Calu3 (cell line): ENCODE data around the gene LCAT. TPM values are rescaled to one million over a fixed set of nuclear protein-coding genes. Genes with fewer than 3 reads are reported as not detected.

Source experiments
- BruUV-seq: library from RNA; stranded (reverse); fragments of 400-500 nt; replicated peaks from 2 replicates; lab custom pipeline; 2021; lab: Mats Ljungman, UMichigan
- CTCF ChIA-PET: fragments of 300-600 bp; sonication (Branson Sonifier 250); formaldehyde crosslinking; loops from one replicate; lab custom pipeline; 2022; ENCODE audit warnings: antibody characterized with exemption; lab: Charles Lee
- DNase-seq: peaks from one replicate; pipeline ENCODE4 v3.0.0; 2022
- H3K27ac Mint-ChIP-seq: one replicate; pipeline ENCODE4 v1.8.0; 2022; ENCODE audit warnings: mixed read lengths; ENCODE audit not compliant: unreplicated experiment
- H3K27me3 Mint-ChIP-seq: one replicate; pipeline ENCODE4 v1.8.0; 2022; ENCODE audit warnings: mixed read lengths; ENCODE audit not compliant: unreplicated experiment
- H3K36me3 Mint-ChIP-seq: one replicate; pipeline ENCODE4 v1.8.0; 2022; ENCODE audit warnings: mild to moderate bottlenecking, moderate library complexity, mixed read lengths; ENCODE audit not compliant: insufficient read depth, unreplicated experiment
- H3K4me1 Mint-ChIP-seq: one replicate; pipeline ENCODE4 v1.8.0; 2022; ENCODE audit warnings: mild to moderate bottlenecking, low read depth, mixed read lengths; ENCODE audit not compliant: unreplicated experiment
- H3K4me3 Mint-ChIP-seq: one replicate; pipeline ENCODE4 v1.8.0; 2022; ENCODE audit warnings: mild to moderate bottlenecking, low read depth, moderate library complexity, mixed read lengths; ENCODE audit not compliant: unreplicated experiment
- H3K9me3 Mint-ChIP-seq: one replicate; pipeline ENCODE4 v1.8.0; 2022; ENCODE audit warnings: low read depth, mixed read lengths; ENCODE audit not compliant: unreplicated experiment
- CTCF ChIP-seq: fragments of 200-600 bp; IDR thresholded peaks from one replicate; pipeline ENCODE4 v1.8.0; 2022; ENCODE audit warnings: antibody characterized with exemption; ENCODE audit not compliant: unreplicated experiment
- intact Hi-C: fragments of 100-400 bp; cut with micrococcal nuclease; formaldehyde crosslinking; loops from one replicate; pipeline ENCODE4 v1.10.0; 2022; ENCODE audit not compliant: unreplicated experiment
- total RNA-seq: library from RNA; stranded (reverse); gene quantifications from 2 replicates; pipeline ENCODE4 v1.2.3, GENCODE V29; 2022

The LCAT gene
- total RNA-seq, 1 experiment from 2014 or later, result 14.7 TPM

GRCh38 chr16:67990018-67990386, 46.1 kb upstream of the LCAT start:
- CTCF ChIA-PET, result no interaction called here
- BruUV-seq, result no TSS peak
- Mint-ChIP-seq H3K4me1 (peaks cover 9% of the 10 kb centered on the region), H3K27ac (no peak overlapping the region), H3K36me3 (no peaks in the 10 kb centered on the region), H3K27me3 (peaks cover 34% of the 10 kb centered on the region), H3K4me3 (no peak overlapping the region), H3K9me3 (no peaks in the 10 kb centered on the region)
- DNase-seq, result no peak
- intact Hi-C loops, result loop anchor here (10.0 kb wide), 1 partner anchor 235 kb away; no protein-coding TSS in a partner anchor
- no peak for TF ChIP-seq CTCF

- no peaks in the 10 kb centered on the region for H3K36me3 Mint-ChIP-seq
- intact Hi-C loops, result loop anchor here (10.0 kb wide), 1 partner anchor 235 kb away; no protein-coding TSS in a partner anchor
Measured at GRCh38 chr16:67989322-67990017, 45.5 kb upstream of the LCAT start.

GRCh38 chr16:67988675-67989074, 44.8 kb upstream of the LCAT start:
- no peak overlapping the region for H3K4me3 Mint-ChIP-seq
- CTCF ChIA-PET, result no interaction called here
- H3K27me3 Mint-ChIP-seq, result peaks cover 34% of the 10 kb centered on the region
- no peak for TF ChIP-seq CTCF
- no peak overlapping the region for H3K27ac Mint-ChIP-seq
- BruUV-seq, result no TSS peak
- no peaks in the 10 kb centered on the region for H3K9me3 Mint-ChIP-seq
- no peak for DNase-seq
- intact Hi-C loops, result no loop called here
- H3K36me3 Mint-ChIP-seq, result no peaks in the 10 kb centered on the region
- peaks cover 11% of the 10 kb centered on the region for H3K4me1 Mint-ChIP-seq

More at GRCh38 chr16:67989322-67990017, 45.5 kb upstream of the LCAT start:
- TF ChIP-seq CTCF, result no peak
- Mint-ChIP-seq H3K4me3 (no peak overlapping the region), H3K9me3 (no peaks in the 10 kb centered on the region), H3K27me3 (peaks cover 34% of the 10 kb centered on the region), H3K27ac (no peak overlapping the region), H3K4me1 (peaks cover 13% of the 10 kb centered on the region)
- DNase-seq, result no peak
- no TSS peak for BruUV-seq
- CTCF ChIA-PET, result no interaction called here

GRCh38 chr16:67987460-67988160, 43.7 kb upstream of the LCAT start:
- Mint-ChIP-seq H3K4me3 (no peak overlapping the region), H3K27ac (no peak overlapping the region), H3K4me1 (peaks cover 7% of the 10 kb centered on the region), H3K27me3 (peaks cover 39% of the 10 kb centered on the region), H3K9me3 (no peaks in the 10 kb centered on the region), H3K36me3 (no peaks in the 10 kb centered on the region)
- no peak for TF ChIP-seq CTCF
- no peak for DNase-seq
- CTCF ChIA-PET, result no interaction called here
- intact Hi-C loops, result no loop called here
- BruUV-seq, result no TSS peak
